HepG2 (cell line): ENCODE measurements around the gene NME7. TPM values are rescaled to one million over a fixed set of nuclear protein-coding genes. Genes with fewer than 3 reads are reported as not detected.
A peak's percentile ranks its signal among the peaks of the same experiment; 100 is the strongest.

Experiments
- CREM ChIP-seq, 2 experiments: sonication (generic) in 1 of 2; formaldehyde crosslinking in 1 of 2; IDR thresholded peaks; 2 replicates each; pipeline versions ENCODE4 v1.4.0 to v1.6.1; 2016 to 2020; ENCODE audit warnings: antibody characterized with exemption in 1 of 2, mild to moderate bottlenecking in 1 of 2, missing genetic modification reagents in 1 of 2
- GLI4 ChIP-seq: sonication (generic); formaldehyde crosslinking; IDR thresholded peaks from 2 replicates; pipeline ENCODE4 v1.5.1; 2020; ENCODE audit warnings: missing genetic modification reagents, mild to moderate bottlenecking, moderate library complexity, borderline replicate concordance
- TBX2 ChIP-seq: sonication (generic); formaldehyde crosslinking; IDR thresholded peaks from 2 replicates; pipeline ENCODE4 v1.5.0; 2020; ENCODE audit warnings: missing genetic modification reagents, mild to moderate bottlenecking, borderline replicate concordance
- TEAD3 ChIP-seq: optimal IDR thresholded peaks from 2 replicates; pipeline ENCODE3; 2016; ENCODE audit warnings: borderline replicate concordance
- ZNF232 ChIP-seq: sonication (generic); formaldehyde crosslinking; IDR thresholded peaks from 2 replicates; pipeline ENCODE4 v1.4.0; 2020; ENCODE audit warnings: missing genetic modification reagents, borderline replicate concordance
- ZNF234 ChIP-seq: sonication (generic); formaldehyde crosslinking; conservative IDR thresholded peaks from 2 replicates; pipeline ENCODE4 v1.5.1; 2020; ENCODE audit warnings: mild to moderate bottlenecking, missing genetic modification reagents
- ZSCAN9 ChIP-seq: IDR thresholded peaks from 2 replicates; pipeline ENCODE4 v1.6.1; 2016; ENCODE audit warnings: borderline replicate concordance
- polyA plus RNA-seq, 8 experiments: library from polyadenylated mRNA; depleted of rRNA in 3 of 8; stranded (reverse) in 7 of 8; unstranded in 1 of 8; fragments of >200 nt; fragmentation: Illumina TruSeq in 4 of 8; extraction: Trizol in 4 of 8; gene quantifications; 2 replicates each; pipeline versions ENCODE4 v1.2.1 to v1.2.3, GENCODE V29; 2011 to 2016; ENCODE audit warnings: low read depth in 4 of 8, missing spikeins in 1 of 8, mixed read lengths in 1 of 8; ENCODE audit not compliant: insufficient read depth in 1 of 8
- total RNA-seq, 5 experiments: library from RNA; depleted of rRNA; stranded (reverse); fragments of >200 nt; fragmentation: Illumina TruSeq; extraction: Trizol; gene quantifications; 2 replicates each; pipeline ENCODE4 v1.2.3, GENCODE V29; 2016; ENCODE audit warnings: low read depth in 1 of 5
- TF ChIP-seq, protein P1 (sequence below): sonication (generic); formaldehyde crosslinking; IDR thresholded peaks from 2 replicates; pipeline ENCODE4 v1.5.0; 2020; ENCODE audit warnings: missing genetic modification reagents
- TF ChIP-seq, protein P2 (sequence below): sonication (generic); formaldehyde crosslinking; IDR thresholded peaks from 2 replicates; pipeline ENCODE4 v1.5.0; 2020; ENCODE audit warnings: missing genetic modification reagents
- TF ChIP-seq, protein P3 (sequence below): IDR thresholded peaks from 2 replicates; pipeline ENCODE4 v1.6.1; 2016; ENCODE audit warnings: mild to moderate bottlenecking
- TF ChIP-seq, protein P4 (sequence below): sonication (generic); formaldehyde crosslinking; IDR thresholded peaks from 2 replicates; pipeline ENCODE4 v1.4.0; 2020; ENCODE audit warnings: missing genetic modification reagents, low read depth, mild to moderate bottlenecking, borderline replicate concordance
- TF ChIP-seq, protein P5 (sequence below): IDR thresholded peaks from 2 replicates; pipeline ENCODE4 v1.6.1; 2016
- TF ChIP-seq, protein P6 (sequence below): sonication (generic); formaldehyde crosslinking; IDR thresholded peaks from 2 replicates; pipeline ENCODE4 v1.8.0; 2022; ENCODE audit warnings: low read depth, missing genetic modification reagents
- TF ChIP-seq, protein P7 (sequence below): sonication (generic); formaldehyde crosslinking; IDR thresholded peaks from 2 replicates; pipeline ENCODE4 v1.4.0; 2020; ENCODE audit warnings: mild to moderate bottlenecking, missing genetic modification reagents
- TF ChIP-seq, protein P8 (sequence below): sonication (generic); formaldehyde crosslinking; IDR thresholded peaks from 2 replicates; pipeline ENCODE4 v1.4.0; 2020; ENCODE audit warnings: missing genetic modification reagents, borderline replicate concordance

Gene NME7
- total and polyA plus RNA-seq, 2 of the 13 experiments (the other 11 are each of a cell fraction or from before 2014, with no cell fraction given), result 9.4 to 22.5 TPM

DNA sequence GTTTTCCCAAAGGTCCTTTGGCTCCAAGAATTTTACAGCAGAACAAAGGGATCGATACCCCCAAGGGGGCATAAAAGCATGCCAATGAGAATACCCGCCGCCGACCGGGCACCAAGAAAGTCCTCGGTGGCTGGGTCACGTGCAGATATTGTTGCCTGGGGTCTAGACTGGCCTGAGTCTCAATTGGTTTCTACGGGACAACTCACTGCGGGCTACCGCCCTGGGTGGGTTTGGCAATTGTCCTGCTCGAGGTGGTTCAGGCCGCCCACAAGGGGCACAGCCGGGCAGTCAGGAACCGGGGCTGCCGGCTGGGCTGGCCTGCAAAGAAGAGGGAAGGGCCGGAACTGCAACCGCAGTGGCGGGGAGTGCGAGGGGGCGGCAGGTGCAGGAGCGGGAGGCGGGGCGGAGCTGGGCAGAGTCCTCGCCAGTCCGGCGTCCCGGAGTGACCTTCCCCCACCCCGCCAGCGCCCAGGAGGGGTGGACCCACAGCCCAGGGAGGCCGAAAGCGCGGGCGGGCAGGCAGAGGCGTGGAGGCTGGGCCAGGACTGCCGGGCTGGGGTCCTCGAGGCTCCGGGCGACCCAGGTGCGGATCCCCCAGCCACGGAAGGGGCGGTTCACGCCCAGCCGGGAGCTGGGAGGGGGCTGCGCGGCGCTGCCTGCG, 262.0 kb downstream of the NME7 start (continued):
- TF ChIP-seq, protein P1, sequence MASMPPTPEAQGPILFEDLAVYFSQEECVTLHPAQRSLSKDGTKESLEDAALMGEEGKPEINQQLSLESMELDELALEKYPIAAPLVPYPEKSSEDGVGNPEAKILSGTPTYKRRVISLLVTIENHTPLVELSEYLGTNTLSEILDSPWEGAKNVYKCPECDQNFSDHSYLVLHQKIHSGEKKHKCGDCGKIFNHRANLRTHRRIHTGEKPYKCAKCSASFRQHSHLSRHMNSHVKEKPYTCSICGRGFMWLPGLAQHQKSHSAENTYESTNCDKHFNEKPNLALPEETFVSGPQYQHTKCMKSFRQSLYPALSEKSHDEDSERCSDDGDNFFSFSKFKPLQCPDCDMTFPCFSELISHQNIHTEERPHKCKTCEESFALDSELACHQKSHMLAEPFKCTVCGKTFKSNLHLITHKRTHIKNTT (CRISPR knock-in tag), result no peak
- TF ChIP-seq TBX2 (CRISPR knock-in tag), result peak; percentile 88
- TF ChIP-seq, protein P2, sequence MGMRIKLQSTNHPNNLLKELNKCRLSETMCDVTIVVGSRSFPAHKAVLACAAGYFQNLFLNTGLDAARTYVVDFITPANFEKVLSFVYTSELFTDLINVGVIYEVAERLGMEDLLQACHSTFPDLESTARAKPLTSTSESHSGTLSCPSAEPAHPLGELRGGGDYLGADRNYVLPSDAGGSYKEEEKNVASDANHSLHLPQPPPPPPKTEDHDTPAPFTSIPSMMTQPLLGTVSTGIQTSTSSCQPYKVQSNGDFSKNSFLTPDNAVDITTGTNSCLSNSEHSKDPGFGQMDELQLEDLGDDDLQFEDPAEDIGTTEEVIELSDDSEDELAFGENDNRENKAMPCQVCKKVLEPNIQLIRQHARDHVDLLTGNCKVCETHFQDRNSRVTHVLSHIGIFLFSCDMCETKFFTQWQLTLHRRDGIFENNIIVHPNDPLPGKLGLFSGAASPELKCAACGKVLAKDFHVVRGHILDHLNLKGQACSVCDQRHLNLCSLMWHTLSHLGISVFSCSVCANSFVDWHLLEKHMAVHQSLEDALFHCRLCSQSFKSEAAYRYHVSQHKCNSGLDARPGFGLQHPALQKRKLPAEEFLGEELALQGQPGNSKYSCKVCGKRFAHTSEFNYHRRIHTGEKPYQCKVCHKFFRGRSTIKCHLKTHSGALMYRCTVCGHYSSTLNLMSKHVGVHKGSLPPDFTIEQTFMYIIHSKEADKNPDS, result peak; percentile 69; the same call in 1 of the 2 replicates
- no peak for TF ChIP-seq GLI4
- TF ChIP-seq, protein P3, sequence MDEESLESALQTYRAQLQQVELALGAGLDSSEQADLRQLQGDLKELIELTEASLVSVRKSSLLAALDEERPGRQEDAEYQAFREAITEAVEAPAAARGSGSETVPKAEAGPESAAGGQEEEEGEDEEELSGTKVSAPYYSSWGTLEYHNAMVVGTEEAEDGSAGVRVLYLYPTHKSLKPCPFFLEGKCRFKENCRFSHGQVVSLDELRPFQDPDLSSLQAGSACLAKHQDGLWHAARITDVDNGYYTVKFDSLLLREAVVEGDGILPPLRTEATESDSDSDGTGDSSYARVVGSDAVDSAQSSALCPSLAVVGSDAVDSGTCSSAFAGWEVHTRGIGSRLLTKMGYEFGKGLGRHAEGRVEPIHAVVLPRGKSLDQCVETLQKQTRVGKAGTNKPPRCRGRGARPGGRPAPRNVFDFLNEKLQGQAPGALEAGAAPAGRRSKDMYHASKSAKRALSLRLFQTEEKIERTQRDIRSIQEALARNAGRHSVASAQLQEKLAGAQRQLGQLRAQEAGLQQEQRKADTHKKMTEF (CRISPR knock-in tag), result peak; percentile 84
- TF ChIP-seq, protein P4, sequence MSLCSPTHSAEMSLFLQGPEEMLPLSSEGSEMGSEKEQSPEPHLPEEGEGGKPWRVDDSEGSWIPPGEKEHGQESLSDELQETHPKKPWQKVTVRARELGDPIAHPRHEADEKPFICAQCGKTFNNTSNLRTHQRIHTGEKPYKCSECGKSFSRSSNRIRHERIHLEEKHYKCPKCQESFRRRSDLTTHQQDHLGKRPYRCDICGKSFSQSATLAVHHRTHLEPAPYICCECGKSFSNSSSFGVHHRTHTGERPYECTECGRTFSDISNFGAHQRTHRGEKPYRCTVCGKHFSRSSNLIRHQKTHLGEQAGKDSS (CRISPR knock-in tag), result no peak; the same call in 1 of the 2 replicates
- peak; percentile 67 for TF ChIP-seq TEAD3 (CRISPR knock-in tag)
- TF ChIP-seq, protein P5, sequence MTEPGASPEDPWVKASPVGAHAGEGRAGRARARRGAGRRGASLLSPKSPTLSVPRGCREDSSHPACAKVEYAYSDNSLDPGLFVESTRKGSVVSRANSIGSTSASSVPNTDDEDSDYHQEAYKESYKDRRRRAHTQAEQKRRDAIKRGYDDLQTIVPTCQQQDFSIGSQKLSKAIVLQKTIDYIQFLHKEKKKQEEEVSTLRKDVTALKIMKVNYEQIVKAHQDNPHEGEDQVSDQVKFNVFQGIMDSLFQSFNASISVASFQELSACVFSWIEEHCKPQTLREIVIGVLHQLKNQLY, result no peak
- TF ChIP-seq ZNF234 (CRISPR knock-in tag), result 0 out of 2 replicates have a peak, but pooled peaks have one; percentile 59
- TF ChIP-seq, protein P6, sequence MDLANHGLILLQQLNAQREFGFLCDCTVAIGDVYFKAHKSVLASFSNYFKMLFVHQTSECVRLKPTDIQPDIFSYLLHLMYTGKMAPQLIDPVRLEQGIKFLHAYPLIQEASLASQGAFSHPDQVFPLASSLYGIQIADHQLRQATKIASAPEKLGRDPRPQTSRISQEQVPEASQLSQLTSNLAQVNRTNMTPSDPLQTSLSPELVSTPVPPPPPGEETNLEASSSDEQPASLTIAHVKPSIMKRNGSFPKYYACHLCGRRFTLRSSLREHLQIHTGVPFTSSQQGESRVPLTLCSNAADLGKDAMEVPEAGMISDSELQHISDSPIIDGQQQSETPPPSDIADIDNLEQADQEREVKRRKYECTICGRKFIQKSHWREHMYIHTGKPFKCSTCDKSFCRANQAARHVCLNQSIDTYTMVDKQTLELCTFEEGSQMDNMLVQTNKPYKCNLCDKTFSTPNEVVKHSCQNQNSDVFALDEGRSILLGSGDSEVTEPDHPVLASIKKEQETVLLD (CRISPR knock-in tag), result no peak
- TF ChIP-seq, protein P7, sequence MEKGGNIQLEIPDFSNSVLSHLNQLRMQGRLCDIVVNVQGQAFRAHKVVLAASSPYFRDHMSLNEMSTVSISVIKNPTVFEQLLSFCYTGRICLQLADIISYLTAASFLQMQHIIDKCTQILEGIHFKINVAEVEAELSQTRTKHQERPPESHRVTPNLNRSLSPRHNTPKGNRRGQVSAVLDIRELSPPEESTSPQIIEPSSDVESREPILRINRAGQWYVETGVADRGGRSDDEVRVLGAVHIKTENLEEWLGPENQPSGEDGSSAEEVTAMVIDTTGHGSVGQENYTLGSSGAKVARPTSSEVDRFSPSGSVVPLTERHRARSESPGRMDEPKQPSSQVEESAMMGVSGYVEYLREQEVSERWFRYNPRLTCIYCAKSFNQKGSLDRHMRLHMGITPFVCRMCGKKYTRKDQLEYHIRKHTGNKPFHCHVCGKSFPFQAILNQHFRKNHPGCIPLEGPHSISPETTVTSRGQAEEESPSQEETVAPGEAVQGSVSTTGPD (CRISPR knock-in tag), result no peak
- TF ChIP-seq ZNF232 (CRISPR knock-in tag), result peak; percentile 31; the same call in 1 of the 2 replicates
- 0 out of 2 replicates have a peak, but pooled peaks have one; percentile 33 for TF ChIP-seq ZSCAN9
- peak; percentile 29; the same call in 1 of the 2 replicates for TF ChIP-seq CREM (IDR thresholded peaks at IDR 0.05)
- no peak for TF ChIP-seq CREM (CRISPR knock-in tag; IDR thresholded peaks at IDR 0.05)
- TF ChIP-seq, protein P8, sequence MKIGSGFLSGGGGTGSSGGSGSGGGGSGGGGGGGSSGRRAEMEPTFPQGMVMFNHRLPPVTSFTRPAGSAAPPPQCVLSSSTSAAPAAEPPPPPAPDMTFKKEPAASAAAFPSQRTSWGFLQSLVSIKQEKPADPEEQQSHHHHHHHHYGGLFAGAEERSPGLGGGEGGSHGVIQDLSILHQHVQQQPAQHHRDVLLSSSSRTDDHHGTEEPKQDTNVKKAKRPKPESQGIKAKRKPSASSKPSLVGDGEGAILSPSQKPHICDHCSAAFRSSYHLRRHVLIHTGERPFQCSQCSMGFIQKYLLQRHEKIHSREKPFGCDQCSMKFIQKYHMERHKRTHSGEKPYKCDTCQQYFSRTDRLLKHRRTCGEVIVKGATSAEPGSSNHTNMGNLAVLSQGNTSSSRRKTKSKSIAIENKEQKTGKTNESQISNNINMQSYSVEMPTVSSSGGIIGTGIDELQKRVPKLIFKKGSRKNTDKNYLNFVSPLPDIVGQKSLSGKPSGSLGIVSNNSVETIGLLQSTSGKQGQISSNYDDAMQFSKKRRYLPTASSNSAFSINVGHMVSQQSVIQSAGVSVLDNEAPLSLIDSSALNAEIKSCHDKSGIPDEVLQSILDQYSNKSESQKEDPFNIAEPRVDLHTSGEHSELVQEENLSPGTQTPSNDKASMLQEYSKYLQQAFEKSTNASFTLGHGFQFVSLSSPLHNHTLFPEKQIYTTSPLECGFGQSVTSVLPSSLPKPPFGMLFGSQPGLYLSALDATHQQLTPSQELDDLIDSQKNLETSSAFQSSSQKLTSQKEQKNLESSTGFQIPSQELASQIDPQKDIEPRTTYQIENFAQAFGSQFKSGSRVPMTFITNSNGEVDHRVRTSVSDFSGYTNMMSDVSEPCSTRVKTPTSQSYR (CRISPR knock-in tag), result peak; percentile 88
